ENCODE measurements around the gene MROH2B.

Gene MROH2B

DNA sequence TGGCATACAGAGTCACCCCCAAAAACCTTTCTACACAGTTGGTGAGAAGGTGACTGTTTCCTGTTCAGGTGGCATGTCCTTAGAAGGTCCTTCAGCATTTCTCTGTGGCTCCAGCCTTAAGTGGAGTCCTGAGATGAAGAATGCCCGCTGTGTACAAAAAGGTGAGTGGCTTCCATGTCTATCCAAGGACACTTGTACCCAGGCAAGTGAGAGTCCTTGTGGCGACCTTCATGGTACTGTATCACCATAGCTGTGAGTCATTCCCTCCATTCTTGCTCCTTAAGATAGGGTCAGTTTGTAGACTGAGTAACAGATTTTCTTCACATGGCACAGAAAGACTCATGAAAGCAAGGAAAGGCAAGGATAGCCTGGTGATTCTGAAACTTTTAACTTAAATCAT is 98.7 kb downstream of the MROH2B start:
- TF ChIP-seq, protein P1, sequence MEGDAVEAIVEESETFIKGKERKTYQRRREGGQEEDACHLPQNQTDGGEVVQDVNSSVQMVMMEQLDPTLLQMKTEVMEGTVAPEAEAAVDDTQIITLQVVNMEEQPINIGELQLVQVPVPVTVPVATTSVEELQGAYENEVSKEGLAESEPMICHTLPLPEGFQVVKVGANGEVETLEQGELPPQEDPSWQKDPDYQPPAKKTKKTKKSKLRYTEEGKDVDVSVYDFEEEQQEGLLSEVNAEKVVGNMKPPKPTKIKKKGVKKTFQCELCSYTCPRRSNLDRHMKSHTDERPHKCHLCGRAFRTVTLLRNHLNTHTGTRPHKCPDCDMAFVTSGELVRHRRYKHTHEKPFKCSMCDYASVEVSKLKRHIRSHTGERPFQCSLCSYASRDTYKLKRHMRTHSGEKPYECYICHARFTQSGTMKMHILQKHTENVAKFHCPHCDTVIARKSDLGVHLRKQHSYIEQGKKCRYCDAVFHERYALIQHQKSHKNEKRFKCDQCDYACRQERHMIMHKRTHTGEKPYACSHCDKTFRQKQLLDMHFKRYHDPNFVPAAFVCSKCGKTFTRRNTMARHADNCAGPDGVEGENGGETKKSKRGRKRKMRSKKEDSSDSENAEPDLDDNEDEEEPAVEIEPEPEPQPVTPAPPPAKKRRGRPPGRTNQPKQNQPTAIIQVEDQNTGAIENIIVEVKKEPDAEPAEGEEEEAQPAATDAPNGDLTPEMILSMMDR (IDR thresholded peaks at IDR 0.05; ENCODE audit: low read depth, low read length): no peak
- no peak overlapping the region for H3K4me3 ChIP-seq (ENCODE audit: low read depth, low read length)

DNA sequence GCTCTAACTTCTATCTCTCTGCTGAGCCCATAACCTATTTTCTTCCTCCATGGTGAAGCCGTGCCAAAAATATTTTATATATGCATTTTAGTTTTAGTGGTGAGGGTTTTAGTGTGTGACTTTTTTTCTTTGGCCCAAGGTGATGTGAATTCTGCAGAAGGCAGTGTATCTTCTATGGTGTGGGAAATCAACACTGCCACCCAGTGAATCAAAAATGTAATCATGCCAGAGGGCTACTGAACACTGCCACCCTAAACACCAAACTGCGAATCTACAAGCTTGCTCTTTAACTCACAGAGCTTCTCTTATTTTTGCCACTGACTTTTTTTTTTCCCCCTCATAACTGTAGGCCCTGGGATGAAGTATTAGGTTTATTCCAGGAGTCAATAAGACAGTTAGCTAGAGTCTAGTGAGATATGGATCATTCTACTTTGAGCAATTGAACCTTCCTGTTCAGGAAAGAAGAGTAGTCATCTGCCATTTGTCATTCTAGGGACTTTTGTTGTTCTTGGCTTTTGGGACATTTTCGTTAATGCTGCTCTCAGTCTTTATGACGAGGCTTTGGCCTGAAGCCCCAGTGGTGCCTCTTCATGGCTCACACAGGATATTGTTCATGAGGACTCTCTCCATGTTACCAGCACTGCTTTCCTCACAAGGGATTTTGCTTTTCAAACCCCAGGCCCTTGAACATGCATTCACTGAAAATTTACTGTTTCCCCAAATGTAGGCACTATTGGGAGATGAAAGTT is 108.8 kb downstream of the MROH2B start:
- TF ChIP-seq, protein P1 (IDR thresholded peaks at IDR 0.05; ENCODE audit: low read depth, low read length): no peak
- no peak overlapping the region for H3K4me3 ChIP-seq (ENCODE audit: low read depth, low read length)

DNA sequence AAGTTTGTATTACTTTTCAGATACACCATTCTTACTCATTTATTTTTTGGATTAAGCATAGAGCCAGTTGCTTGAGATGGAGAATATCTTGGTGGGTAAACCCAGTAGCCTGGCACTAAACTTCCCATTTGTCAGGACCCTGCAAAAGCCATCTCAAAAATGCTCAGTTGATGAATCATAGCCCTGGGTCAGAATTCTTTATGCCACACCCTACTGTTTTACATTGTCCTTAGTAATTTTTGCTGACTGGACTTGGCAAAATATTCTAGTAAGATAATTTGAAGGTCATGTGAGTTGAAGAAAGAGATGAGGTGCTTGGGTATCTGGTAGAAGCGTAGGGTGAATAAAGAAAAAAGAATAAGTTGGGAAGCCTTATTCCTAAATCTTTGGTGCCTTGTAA is 111.1 kb downstream of the MROH2B start:
- TF ChIP-seq, protein P1 (IDR thresholded peaks at IDR 0.05; ENCODE audit: low read depth, low read length): no peak
- H3K4me3 ChIP-seq (ENCODE audit: low read depth, low read length): no peak overlapping the region

DNA sequence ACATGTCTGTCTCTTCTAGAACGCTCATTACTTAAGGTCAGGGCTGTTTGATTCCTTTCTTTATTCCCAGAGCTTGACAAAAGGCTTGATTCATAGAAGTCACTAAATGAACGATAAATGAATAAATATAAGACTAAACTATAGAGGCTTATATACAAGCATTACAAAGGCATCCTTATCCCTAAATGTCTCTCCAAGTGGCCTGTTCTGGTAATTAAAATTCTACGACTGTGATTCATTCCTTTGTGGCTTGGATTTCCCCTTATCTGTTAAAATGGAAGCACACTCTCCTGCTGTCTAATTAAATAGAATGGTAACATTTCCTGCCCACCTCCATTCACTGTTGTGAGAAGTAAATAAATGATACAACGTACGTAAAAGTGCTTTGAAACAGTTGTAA is 112.3 kb downstream of the MROH2B start:
- no peak overlapping the region for H3K4me3 ChIP-seq (ENCODE audit: low read depth, low read length)
- TF ChIP-seq, protein P1 (IDR thresholded peaks at IDR 0.05; ENCODE audit: low read depth, low read length): no peak

DNA sequence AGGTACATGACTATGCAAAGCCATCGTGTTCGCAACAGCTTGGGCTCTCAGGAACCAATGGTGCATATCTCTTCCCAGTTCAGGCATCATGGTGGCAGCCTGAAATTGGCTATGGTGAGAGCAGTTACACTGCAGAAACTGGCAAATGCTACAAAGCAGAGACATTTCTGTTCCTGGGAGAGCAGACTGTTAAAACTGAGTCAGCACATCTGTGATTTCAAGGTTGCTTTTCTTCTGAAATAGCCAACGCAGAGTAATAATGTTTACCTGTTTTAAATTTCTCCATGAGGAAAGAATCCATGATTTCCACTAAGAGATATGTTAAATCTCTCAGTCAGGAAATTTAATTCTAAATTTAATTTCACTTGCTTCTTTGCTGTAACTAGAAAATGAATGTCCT is 114.1 kb downstream of the MROH2B start:
- TF ChIP-seq, protein P1 (IDR thresholded peaks at IDR 0.05; ENCODE audit: low read depth, low read length): no peak
- H3K4me3 ChIP-seq (ENCODE audit: low read depth, low read length): no peak overlapping the region

DNA sequence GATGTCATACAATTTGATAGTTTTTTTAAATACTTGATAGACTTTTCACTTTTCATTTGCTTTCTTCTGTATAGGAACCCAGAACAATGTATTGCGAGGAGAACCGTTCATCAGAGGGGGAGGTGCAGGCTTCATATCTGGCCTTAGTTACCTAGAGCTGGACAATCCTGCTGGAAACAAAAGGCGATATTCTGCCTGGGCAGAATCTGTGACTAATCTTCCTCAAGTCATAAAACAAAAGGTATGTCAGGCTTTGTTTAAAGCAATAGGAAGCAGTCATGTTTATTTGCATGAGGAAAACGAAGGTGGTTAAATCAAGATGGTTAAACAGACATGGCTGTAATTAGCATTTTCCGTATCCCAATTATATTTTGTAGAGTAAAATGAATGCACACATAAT is 115.8 kb downstream of the MROH2B start:
- TF ChIP-seq, protein P1 (IDR thresholded peaks at IDR 0.05; ENCODE audit: low read depth, low read length): no peak
- no peak overlapping the region for H3K4me3 ChIP-seq (ENCODE audit: low read depth, low read length)

Measured in WI38 (cell line).